NCI-H82 treated with DMSO at 0.1 percent for 48 hours (cell line): ENCODE data around the gene SMYD4.
"Not testable (repeated sequence)": the region's sequence is repeated elsewhere in the genome, so short reads cannot be mapped to it uniquely, and the experiment has no call there.

Source experiments
- DNase-seq: peaks from one replicate; lab custom pipeline; 2025; ENCODE audit not compliant: unreplicated experiment; lab: John Stamatoyannopoulos, UW

SMYD4 gene

GRCh38 chr17:1829592-1830257 is at the start of gene SMYD4, which contains the start of gene RPA1:
TSS of gene SMYD4 (minus strand) at chr17:1829902. CDS start at chr17:1827994, 1,908 bp downstream.
TSS of gene RPA1 (plus strand) at chr17:1830005. CDS start at chr17:1830094, 89 bp downstream.
- peak; percentile 50 for DNase-seq

- DNase-seq, result no peak
Observed at GRCh38 chr17:1878419-1879121, 48.9 kb upstream of the SMYD4 start.

- no peak for DNase-seq
Observed at GRCh38 chr17:1875597-1875996, 45.9 kb upstream of the SMYD4 start.

- no peak for DNase-seq
Observed at GRCh38 chr17:1873418-1873817, 43.7 kb upstream of the SMYD4 start.

- DNase-seq, result no peak
Observed at GRCh38 chr17:1872976-1873375, 43.3 kb upstream of the SMYD4 start.

GRCh38 chr17:1872254-1872653 is 42.6 kb upstream of the SMYD4 start:
- no peak for DNase-seq

GRCh38 chr17:1871756-1872155 is 42.1 kb upstream of the SMYD4 start:
- no peak for DNase-seq

- no peak for DNase-seq
Observed at GRCh38 chr17:1870592-1870991, 40.9 kb upstream of the SMYD4 start.

- DNase-seq, result no peak
Observed at GRCh38 chr17:1868090-1868489, 38.4 kb upstream of the SMYD4 start.

GRCh38 chr17:1867307-1867706 is 37.6 kb upstream of the SMYD4 start:
- no peak for DNase-seq

GRCh38 chr17:1865252-1866037 is 35.7 kb upstream of the SMYD4 start:
- DNase-seq, result peak; percentile 40

GRCh38 chr17:1861391-1862010 is 31.8 kb upstream of the SMYD4 start:
- no peak for DNase-seq

- DNase-seq, result no peak
Observed at GRCh38 chr17:1860978-1861377, 31.3 kb upstream of the SMYD4 start.

- DNase-seq, result not testable (repeated sequence)
Observed at GRCh38 chr17:1856462-1856861, 26.8 kb upstream of the SMYD4 start.

- no peak for DNase-seq
Observed at GRCh38 chr17:1853698-1854097, 24.0 kb upstream of the SMYD4 start.

GRCh38 chr17:1852327-1852726 is 22.6 kb upstream of the SMYD4 start:
- DNase-seq, result no peak

GRCh38 chr17:1847191-1847590 is 17.5 kb upstream of the SMYD4 start:
- DNase-seq, result no peak

- no peak for DNase-seq
Observed at GRCh38 chr17:1843947-1844346, 14.2 kb upstream of the SMYD4 start.

- DNase-seq, result no peak
Observed at GRCh38 chr17:1839516-1839915, 9.8 kb upstream of the SMYD4 start.

- DNase-seq, result no peak
Observed at GRCh38 chr17:1834380-1835149, 4.9 kb upstream of the SMYD4 start.

- DNase-seq, result peak; percentile 37
Observed at GRCh38 chr17:1830288-1830687, 586 bp upstream of the SMYD4 start.
